ENCODE measurements around the gene AACS. TPM values are rescaled to one million over a fixed set of nuclear protein-coding genes. Genes with fewer than 3 reads are reported as not detected.
A peak's percentile ranks its signal among the peaks of the same experiment; 100 is the strongest.

The AACS gene
- total and polyA plus RNA-seq, 4 donors = 15.4 to 33.5 (median 17.6) TPM

DNA sequence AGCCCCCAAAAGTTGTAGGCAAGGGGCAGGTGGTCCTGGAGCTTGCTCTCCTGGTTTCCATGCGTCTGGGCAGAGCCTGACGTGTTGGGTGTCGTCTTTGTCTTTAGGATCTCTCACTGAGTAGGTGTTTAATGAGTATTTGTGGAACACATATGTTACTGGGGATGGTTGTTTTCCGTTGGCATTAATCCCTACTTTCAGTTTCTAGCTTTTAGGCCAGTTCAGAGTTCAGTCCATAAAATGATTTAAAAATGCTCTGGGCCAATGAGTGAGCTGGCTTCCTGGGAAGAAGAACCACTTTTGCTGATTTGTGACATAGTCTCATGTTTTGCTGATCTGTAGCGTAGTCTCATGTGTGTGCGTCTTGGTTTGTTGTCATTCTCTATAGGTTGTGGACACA is 10.9 kb downstream of the AACS start:
- H3K4me1 ChIP-seq (ENCODE audit: control insufficient read depth in 5 of 5, insufficient read depth in 5 of 5, low read length in 5 of 5) = no peaks in the 10 kb centered on the region

DNA sequence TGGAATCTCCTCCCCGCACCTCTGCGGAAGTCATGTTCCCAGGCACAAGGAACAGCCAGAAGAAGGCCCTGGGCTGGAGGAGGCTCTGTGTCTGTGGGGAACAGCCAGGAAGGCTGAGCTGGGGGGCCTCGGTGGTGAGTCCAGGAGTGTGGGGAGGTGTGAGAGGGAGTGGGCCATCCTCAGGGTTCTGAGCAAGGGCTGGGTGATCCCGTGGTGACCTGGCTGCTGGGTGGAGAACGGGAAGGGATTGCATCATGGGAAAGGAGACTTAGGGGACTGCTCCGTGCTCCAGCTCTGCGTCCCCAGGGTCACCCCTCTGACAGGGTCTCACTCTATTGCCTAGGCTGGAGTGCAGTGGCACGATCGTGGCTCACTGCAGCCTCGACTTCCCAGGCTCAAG is 13.8 kb downstream of the AACS start:
- no peak overlapping the region for H3K4me3 ChIP-seq
- H3K27me3 ChIP-seq (ENCODE audit: control insufficient read depth in 3 of 3, insufficient read depth in 3 of 3, low read length in 2 of 3) = no peaks in the 10 kb centered on the region
- WGBS, 2 donors = 96 to 98% methylated on average over 10 of the region's 10 CpGs
- H3K9ac ChIP-seq (ENCODE audit: insufficient read depth in 1 of 2, low read length in 2 of 2) = no peak overlapping the region
- no peak for DNase-seq
- H3K36me3 ChIP-seq (ENCODE audit: control insufficient read depth in 4 of 4, insufficient read depth in 4 of 4, low read length in 4 of 4) = peaks cover 0 to 10% (median 8%) of the 10 kb centered on the region in 4 donors
- H3K4me1 ChIP-seq (ENCODE audit: control insufficient read depth in 5 of 5, insufficient read depth in 5 of 5, low read length in 5 of 5) = peaks cover 0 to 3% (median 0%) of the 10 kb centered on the region in 5 donors
- H3K9me3 ChIP-seq (ENCODE audit: control insufficient read depth in 4 of 4, insufficient read depth in 3 of 4, low read length in 3 of 4) = no peaks in the 10 kb centered on the region
- no peak overlapping the region for H3K27ac ChIP-seq (ENCODE audit: low read depth in 1 of 2, low read length in 1 of 2)
- TF ChIP-seq, protein P1, sequence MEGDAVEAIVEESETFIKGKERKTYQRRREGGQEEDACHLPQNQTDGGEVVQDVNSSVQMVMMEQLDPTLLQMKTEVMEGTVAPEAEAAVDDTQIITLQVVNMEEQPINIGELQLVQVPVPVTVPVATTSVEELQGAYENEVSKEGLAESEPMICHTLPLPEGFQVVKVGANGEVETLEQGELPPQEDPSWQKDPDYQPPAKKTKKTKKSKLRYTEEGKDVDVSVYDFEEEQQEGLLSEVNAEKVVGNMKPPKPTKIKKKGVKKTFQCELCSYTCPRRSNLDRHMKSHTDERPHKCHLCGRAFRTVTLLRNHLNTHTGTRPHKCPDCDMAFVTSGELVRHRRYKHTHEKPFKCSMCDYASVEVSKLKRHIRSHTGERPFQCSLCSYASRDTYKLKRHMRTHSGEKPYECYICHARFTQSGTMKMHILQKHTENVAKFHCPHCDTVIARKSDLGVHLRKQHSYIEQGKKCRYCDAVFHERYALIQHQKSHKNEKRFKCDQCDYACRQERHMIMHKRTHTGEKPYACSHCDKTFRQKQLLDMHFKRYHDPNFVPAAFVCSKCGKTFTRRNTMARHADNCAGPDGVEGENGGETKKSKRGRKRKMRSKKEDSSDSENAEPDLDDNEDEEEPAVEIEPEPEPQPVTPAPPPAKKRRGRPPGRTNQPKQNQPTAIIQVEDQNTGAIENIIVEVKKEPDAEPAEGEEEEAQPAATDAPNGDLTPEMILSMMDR (IDR thresholded peaks at IDR 0.05; ENCODE audit: control extremely low read depth, extremely low read depth) = no peak
- peak; percentile 11 for ATAC-seq (ENCODE audit: insufficient read depth, low FRiP score)

More for the DNA sequence above, 10.9 kb downstream of the AACS start:
- TF ChIP-seq, protein P1 (IDR thresholded peaks at IDR 0.05; ENCODE audit: control extremely low read depth, extremely low read depth) = no peak
- no peak overlapping the region for H3K4me3 ChIP-seq
- WGBS, 2 donors = 97 to 99% methylated on average over 6 of the region's 6 CpGs
- H3K27ac ChIP-seq (ENCODE audit: low read depth in 1 of 2, low read length in 1 of 2) = no peak overlapping the region
- DNase-seq (no peak), ATAC-seq (ENCODE audit: insufficient read depth, low FRiP score) (no peak)
- no peaks in the 10 kb centered on the region for H3K9me3 ChIP-seq (ENCODE audit: control insufficient read depth in 4 of 4, insufficient read depth in 3 of 4, low read length in 3 of 4)
- H3K36me3 ChIP-seq (ENCODE audit: control insufficient read depth in 4 of 4, insufficient read depth in 4 of 4, low read length in 4 of 4) = peaks cover 3 to 12% (median 9%) of the 10 kb centered on the region in 4 donors
- no peak overlapping the region for H3K9ac ChIP-seq (ENCODE audit: insufficient read depth in 1 of 2, low read length in 2 of 2)
- H3K27me3 ChIP-seq (ENCODE audit: control insufficient read depth in 3 of 3, insufficient read depth in 3 of 3, low read length in 2 of 3) = no peaks in the 10 kb centered on the region

DNA sequence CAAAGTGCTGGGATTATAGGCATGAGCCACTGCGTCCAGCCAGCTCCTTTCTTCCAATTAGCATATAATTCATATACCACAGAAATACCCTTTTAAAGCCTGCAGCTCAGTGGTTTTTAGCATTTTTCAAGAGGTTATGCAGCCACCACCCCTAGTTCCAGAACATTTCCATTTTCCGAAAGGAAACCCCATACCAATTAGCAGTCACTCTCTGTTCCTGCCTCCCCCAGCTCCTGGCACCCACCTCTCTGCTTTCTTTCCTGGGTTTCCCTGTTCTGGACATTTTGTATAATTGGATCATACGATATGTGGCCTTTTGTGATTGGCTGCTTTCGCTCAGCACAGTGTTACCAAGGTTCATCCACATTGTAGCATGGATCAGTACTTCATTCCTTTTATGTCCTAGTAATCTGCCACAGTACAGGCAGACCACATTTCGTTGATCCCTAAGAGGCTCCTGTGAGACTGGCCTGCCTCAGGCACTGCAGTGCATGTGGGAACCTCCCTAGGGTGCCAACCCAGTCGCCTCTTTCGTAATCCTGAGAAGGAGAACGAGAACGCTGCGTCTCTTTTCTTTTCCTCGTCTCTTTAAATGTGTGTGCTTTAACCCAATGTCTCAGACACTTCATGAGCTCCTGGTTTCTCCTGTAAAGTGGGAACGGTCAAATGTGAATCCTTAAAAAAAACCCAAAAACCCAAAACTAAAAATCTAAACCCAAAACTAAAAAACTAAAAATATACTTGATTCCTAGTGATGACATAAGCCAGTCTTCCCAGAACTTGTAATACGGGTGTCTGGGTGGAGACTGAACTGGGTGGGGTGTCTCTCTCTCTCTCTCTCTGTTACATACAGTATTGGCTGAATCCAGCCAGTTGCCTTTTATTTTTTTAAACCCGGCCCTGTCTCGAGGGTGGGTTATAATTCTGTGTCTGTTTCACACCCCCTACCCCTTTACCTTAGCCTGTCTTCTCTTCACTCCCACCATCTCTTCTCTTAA is 14.7 kb downstream of the AACS start:
- no peaks in the 10 kb centered on the region for H3K27me3 ChIP-seq (ENCODE audit: control insufficient read depth in 3 of 3, insufficient read depth in 3 of 3, low read length in 2 of 3)
- no peak overlapping the region for H3K27ac ChIP-seq (ENCODE audit: low read depth in 1 of 2, low read length in 1 of 2)
- H3K4me3 ChIP-seq = no peak overlapping the region
- WGBS, 2 donors = 73 to 80% methylated on average over 15 of the region's 15 CpGs
- peaks cover under 1 to 10% (median 8%) of the 10 kb centered on the region in 4 donors for H3K36me3 ChIP-seq (ENCODE audit: control insufficient read depth in 4 of 4, insufficient read depth in 4 of 4, low read length in 4 of 4)
- TF ChIP-seq, protein P1 (IDR thresholded peaks at IDR 0.05; ENCODE audit: control extremely low read depth, extremely low read depth) = no peak
- H3K9ac ChIP-seq (ENCODE audit: insufficient read depth in 1 of 2, low read length in 2 of 2) = no peak overlapping the region
- no peak for DNase-seq
- H3K4me1 ChIP-seq (ENCODE audit: control insufficient read depth in 5 of 5, insufficient read depth in 5 of 5, low read length in 5 of 5) = peaks cover 0 to 3% (median 0%) of the 10 kb centered on the region in 5 donors
- no peaks in the 10 kb centered on the region for H3K9me3 ChIP-seq (ENCODE audit: control insufficient read depth in 4 of 4, insufficient read depth in 3 of 4, low read length in 3 of 4)
- ATAC-seq (ENCODE audit: insufficient read depth, low FRiP score) = no peak
